ENCODE data around the gene PRSS21.

The PRSS21 gene

GRCh38 chr16:2815299-2815771 is 1.7 kb upstream of the PRSS21 start:
- H3K4me3 ChIP-seq (ENCODE audit: low read depth, low read length) = no peak overlapping the region
- no peak for DNase-seq (ENCODE audit: low read depth)
- TF ChIP-seq CTCF (IDR thresholded peaks at IDR 0.05; ENCODE audit: control insufficient read depth, extremely low read depth, insufficient read depth) = no peak

DNA sequence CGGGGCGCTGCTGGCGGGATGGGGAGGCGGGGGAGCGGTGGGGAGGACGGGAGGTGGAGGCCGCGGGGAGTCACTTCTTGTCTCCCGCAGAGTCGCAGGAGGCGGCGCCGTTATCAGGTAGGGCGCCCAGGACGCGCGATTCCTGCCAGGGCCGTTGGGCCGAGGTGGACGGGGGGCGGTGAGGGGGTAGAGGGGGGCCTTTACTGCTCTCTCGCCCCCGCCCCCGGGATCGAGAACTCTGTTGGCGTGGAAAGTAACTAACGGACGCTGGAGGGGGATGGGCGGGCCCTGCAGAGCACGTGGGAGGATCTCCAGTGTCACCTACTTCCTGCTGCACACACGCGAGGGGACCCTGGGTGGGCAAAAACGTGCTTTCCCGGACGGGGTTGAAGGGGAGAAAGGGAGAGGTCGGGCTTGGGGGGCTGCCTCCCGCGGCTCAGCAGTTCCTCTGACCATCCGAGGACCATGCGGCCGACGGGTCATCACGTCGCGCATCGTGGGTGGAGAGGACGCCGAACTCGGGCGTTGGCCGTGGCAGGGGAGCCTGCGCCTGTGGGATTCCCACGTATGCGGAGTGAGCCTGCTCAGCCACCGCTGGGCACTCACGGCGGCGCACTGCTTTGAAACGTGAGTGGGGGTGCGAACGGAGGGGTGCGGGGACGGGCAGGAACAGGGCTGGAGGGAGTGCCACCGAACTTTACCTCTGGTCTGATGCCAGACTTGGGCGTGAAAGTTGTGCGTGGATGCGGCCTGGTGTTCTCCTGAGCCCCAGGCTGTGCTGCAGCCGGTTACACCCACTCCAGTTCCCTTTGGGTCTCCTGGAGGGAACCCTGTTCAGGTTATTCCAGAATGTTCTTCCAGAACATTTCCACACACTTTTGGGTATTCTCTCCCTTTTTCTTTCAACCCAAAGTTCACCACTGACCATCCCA is 569 bp downstream of the PRSS21 start:
- DNase-seq (ENCODE audit: low read depth) = no peak

GRCh38 chr16:2818272-2818876 is 1.3 kb downstream of the PRSS21 start:
- DNase-seq (ENCODE audit: low read depth) = no peak
- no peak for TF ChIP-seq CTCF (IDR thresholded peaks at IDR 0.05; ENCODE audit: control insufficient read depth, extremely low read depth, insufficient read depth)
- no peak overlapping the region for H3K4me3 ChIP-seq (ENCODE audit: low read depth, low read length)

More for the DNA sequence above, 569 bp downstream of the PRSS21 start:
- no peak for TF ChIP-seq CTCF (IDR thresholded peaks at IDR 0.05; ENCODE audit: control insufficient read depth, extremely low read depth, insufficient read depth)
- H3K4me3 ChIP-seq (ENCODE audit: low read depth, low read length) = no peak overlapping the region

DNA sequence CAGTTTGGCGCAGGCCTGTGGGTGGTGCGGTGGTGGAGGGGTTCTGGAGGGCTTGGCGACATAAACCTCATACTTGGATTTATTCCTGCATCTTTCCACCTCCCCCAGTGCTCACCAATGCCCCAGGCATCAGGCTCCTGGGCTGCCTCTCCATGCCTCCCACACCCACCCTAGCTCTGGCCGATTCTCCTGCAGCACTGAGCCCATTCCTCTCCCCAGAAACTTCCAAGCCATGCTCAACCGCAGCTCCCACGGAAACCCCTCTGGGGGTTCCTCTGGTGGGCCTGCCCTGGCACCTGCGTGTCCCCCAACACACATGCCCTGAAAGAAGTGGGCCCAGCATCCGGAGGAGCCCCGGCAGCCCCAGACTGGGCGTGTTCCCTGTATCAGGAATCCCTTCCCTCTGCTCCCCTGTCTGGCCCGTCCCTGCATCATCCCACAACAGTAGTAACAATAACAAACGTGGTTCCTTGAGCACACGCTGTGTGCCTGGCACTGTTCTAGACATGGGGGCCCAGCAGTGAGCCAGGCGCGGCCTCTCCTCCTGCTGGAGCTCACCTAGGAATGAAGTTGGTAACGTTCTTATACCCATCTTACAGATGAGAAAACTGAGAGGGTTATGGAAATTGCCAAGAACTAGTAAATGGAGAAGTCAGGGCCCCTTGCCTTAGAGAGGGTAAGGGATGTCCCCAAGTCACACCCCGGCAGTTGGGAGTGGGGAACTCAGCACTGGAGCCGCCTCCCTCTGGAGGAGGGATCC is 2.3 kb downstream of the PRSS21 start:
- H3K4me3 ChIP-seq (ENCODE audit: low read depth, low read length) = no peak overlapping the region
- DNase-seq (ENCODE audit: low read depth) = no peak
- no peak for TF ChIP-seq CTCF (IDR thresholded peaks at IDR 0.05; ENCODE audit: control insufficient read depth, extremely low read depth, insufficient read depth)

GRCh38 chr16:2819939-2820835 is 3.1 kb downstream of the PRSS21 start:
- no peak for TF ChIP-seq CTCF (IDR thresholded peaks at IDR 0.05; ENCODE audit: control insufficient read depth, extremely low read depth, insufficient read depth)
- H3K4me3 ChIP-seq (ENCODE audit: low read depth, low read length) = no peak overlapping the region
- no peak for DNase-seq (ENCODE audit: low read depth)
